ENCODE measurements around the gene ZCCHC18.
A peak's percentile ranks its signal among the peaks of the same experiment; 100 is the strongest.

The ZCCHC18 gene

GRCh38 chrX:104134583-104135261 lies 22.4 kb downstream of the ZCCHC18 start:
- DNase-seq (ENCODE audit: low read depth in 2 of 2): no peak

GRCh38 chrX:104135677-104136076 lies 23.4 kb downstream of the ZCCHC18 start:
- no peak for DNase-seq (ENCODE audit: low read depth in 2 of 2)

GRCh38 chrX:104136241-104137019 lies 24.1 kb downstream of the ZCCHC18 start:
- peak; percentile 46 to 51 for DNase-seq (ENCODE audit: low read depth in 2 of 2)

- no peak for DNase-seq (ENCODE audit: low read depth in 2 of 2)
Observed at GRCh38 chrX:104137496-104137895, 25.2 kb downstream of the ZCCHC18 start.

GRCh38 chrX:104141087-104141760 lies 28.9 kb downstream of the ZCCHC18 start:
- DNase-seq (ENCODE audit: low read depth in 2 of 2): no peak

GRCh38 chrX:104151037-104151436 lies 38.7 kb downstream of the ZCCHC18 start:
- no peak for DNase-seq (ENCODE audit: low read depth in 2 of 2)

- peak; percentile 35 to 46 for DNase-seq (ENCODE audit: low read depth in 2 of 2)
Observed at GRCh38 chrX:104156630-104157529, 44.6 kb downstream of the ZCCHC18 start, which contains the start of gene SLC25A53. TSS of gene SLC25A53 (minus strand) at chrX:104157009. CDS start at chrX:104105257, 51,752 bp downstream.
